CD4-positive, alpha-beta T cell (primary cell): ENCODE measurements around the gene WDFY3. TPM values are rescaled to one million over a fixed set of nuclear protein-coding genes. Genes with fewer than 3 reads are reported as not detected.

Experiments
- ATAC-seq: fragments of 200-7000 bp; cut with Tn5 transposase; one replicate; pipeline ENCODE4 v1.10.0; 2022; ENCODE audit warnings: mild to moderate bottlenecking; ENCODE audit not compliant: poor library complexity
- CTCF ChIA-PET: fragments of 350-600 bp; sonication (Branson Sonifier 250); formaldehyde crosslinking; loops from one replicate; lab custom pipeline; 2021; ENCODE audit warnings: antibody characterized with exemption, inconsistent platforms; lab: Charles Lee
- POLR2A ChIA-PET: fragments of 350-600 bp; sonication (Branson Sonifier 250); formaldehyde crosslinking; loops from one replicate; lab custom pipeline; 2021; ENCODE audit warnings: antibody characterized with exemption, inconsistent platforms; lab: Charles Lee
- DNase-seq, 14 experiments: peaks; one replicate each; pipeline ENCODE4 v3.0.0-alpha.2; 2013 to 2020; ENCODE audit warnings: mixed read lengths in 2 of 14
- H3K27ac ChIP-seq, 2 donors: one replicate each; pipeline versions ENCODE4 v1.5.1 to v1.7.0; 2013; ENCODE audit warnings: low read length in 2 of 2, low read depth in 1 of 2, mild to moderate bottlenecking in 1 of 2
- H3K27me3 ChIP-seq, 2 experiments: 1 replicate in 1 of 2; 2 replicates in 1 of 2; pipeline versions ENCODE4 v1.6.1 to v1.7.0; 2013; ENCODE audit warnings: low read length in 2 of 2, control low read depth in 1 of 2, mild to moderate bottlenecking in 1 of 2, moderate library complexity in 1 of 2; ENCODE audit not compliant: insufficient read depth in 2 of 2, control insufficient read depth in 1 of 2
- H3K36me3 ChIP-seq: one replicate; pipeline ENCODE4 v1.6.1; 2013; ENCODE audit warnings: low read length, control low read depth; ENCODE audit not compliant: insufficient read depth
- H3K4me1 ChIP-seq: one replicate; pipeline ENCODE4 v1.6.1; 2013; ENCODE audit warnings: low read length, control low read depth; ENCODE audit not compliant: insufficient read depth
- H3K4me3 ChIP-seq: one replicate; pipeline ENCODE4 v1.5.1; 2013; ENCODE audit warnings: mild to moderate bottlenecking, low read length, moderate library complexity
- H3K9me3 ChIP-seq, 2 experiments: 1 replicate in 1 of 2; 2 replicates in 1 of 2; pipeline versions ENCODE4 v1.6.1 to v1.7.0; 2013; ENCODE audit warnings: low read length in 2 of 2, mild to moderate bottlenecking in 2 of 2, control low read depth in 1 of 2, moderate library complexity in 1 of 2; ENCODE audit not compliant: control insufficient read depth in 1 of 2, insufficient read depth in 1 of 2
- H3K27ac Mint-ChIP-seq: one replicate; pipeline ENCODE4 v1.8.0; 2020; ENCODE audit warnings: mixed read lengths
- H3K27me3 Mint-ChIP-seq: one replicate; pipeline ENCODE4 v1.8.0; 2021; ENCODE audit warnings: mixed read lengths
- H3K36me3 Mint-ChIP-seq: one replicate; pipeline ENCODE4 v1.8.0; 2021; ENCODE audit warnings: low read depth, mixed read lengths
- H3K4me1 Mint-ChIP-seq: one replicate; pipeline ENCODE4 v1.8.0; 2021; ENCODE audit warnings: low read depth, mixed read lengths
- H3K4me3 Mint-ChIP-seq: one replicate; pipeline ENCODE4 v1.8.0; 2020; ENCODE audit warnings: mild to moderate bottlenecking, mixed read lengths
- H3K9me3 Mint-ChIP-seq: one replicate; pipeline ENCODE4 v1.8.0; 2020; ENCODE audit warnings: mixed read lengths
- CTCF ChIP-seq: fragments of 200-600 bp; IDR thresholded peaks from one replicate; pipeline ENCODE4 v1.8.0; 2022; ENCODE audit warnings: antibody characterized with exemption, mild to moderate bottlenecking
- intact Hi-C, 2 experiments: fragments of 100-400 bp; cut with DNase I in 1 of 2; cut with micrococcal nuclease in 1 of 2; formaldehyde crosslinking; loops; one replicate each; pipeline versions ENCODE4 v1.15.1 to v1.9.0; 2023 to 2025; cut with DNase I, micrococcal nuclease
- total RNA-seq, 174 experiments: library from RNA in 2 of 174; stranded (reverse) in 2 of 174; gene quantifications; one replicate each; pipeline ENCODE4 v1.2.3 and lab custom pipeline; 2021 to 2026

The WDFY3 gene
- total RNA-seq, 2 experiments from 2014 or later = 0.60 to 0.75 TPM

DNA sequence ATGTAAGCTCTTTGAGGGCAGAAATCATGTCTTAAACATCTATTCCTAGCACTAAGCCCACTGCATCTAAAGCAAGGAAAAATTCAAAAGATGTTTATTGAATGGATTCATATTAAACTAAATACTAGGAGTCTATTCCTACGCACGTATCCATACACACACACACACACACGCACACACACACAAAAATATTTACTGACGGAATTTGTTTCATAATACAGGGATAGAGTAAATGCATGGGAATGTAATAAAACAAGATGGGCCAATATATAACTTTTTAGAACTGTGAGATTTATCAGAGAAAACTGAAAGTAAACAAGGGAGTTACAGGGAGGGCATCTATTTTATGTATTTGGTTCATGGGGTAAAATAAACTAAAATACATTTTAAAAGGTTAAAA, 57.6 kb downstream of the WDFY3 start:
- CTCF ChIA-PET = interaction anchor here (0.9 kb wide), 1 partner anchor 19 kb away, joined by 3 read pairs; no protein-coding TSS in a partner anchor
- Mint-ChIP-seq H3K4me3 (no peak overlapping the region), H3K9me3 (peaks cover 2% of the 10 kb centered on the region), H3K27me3 (no peaks in the 10 kb centered on the region), H3K27ac (no peak overlapping the region), H3K36me3 (no peaks in the 10 kb centered on the region), H3K4me1 (no peaks in the 10 kb centered on the region)
- H3K27me3 ChIP-seq = no peaks in the 10 kb centered on the region
- H3K4me1 ChIP-seq = no peaks in the 10 kb centered on the region
- no peak overlapping the region for H3K4me3 ChIP-seq
- H3K27ac ChIP-seq = no peak overlapping the region
- no peaks in the 10 kb centered on the region for H3K36me3 ChIP-seq
- intact Hi-C loops = no loop called here
- POLR2A ChIA-PET = no interaction called here
- H3K9me3 ChIP-seq = no peaks in the 10 kb centered on the region
- TF ChIP-seq CTCF = no peak
- no peak for ATAC-seq
- no peak for DNase-seq

DNA sequence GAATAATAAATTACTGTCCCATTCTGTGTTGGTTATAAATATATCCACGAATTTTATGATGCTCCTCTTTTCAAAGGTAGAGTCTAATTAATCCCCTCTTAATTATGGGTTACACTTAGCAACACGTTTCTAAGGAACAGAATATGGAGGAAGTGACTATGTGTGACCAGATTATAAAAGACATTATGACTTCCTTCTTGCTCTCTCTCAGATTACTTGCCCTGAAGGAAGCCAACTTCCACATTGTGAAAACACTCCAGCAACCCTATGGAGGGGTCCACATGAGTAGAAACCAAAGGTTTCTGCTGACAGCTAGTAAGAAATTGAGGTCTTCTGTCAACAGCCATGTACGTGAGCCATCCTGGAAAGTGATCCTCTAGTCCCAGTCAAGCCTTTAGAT, 59.3 kb downstream of the WDFY3 start:
- CTCF ChIA-PET = no interaction called here
- H3K36me3 Mint-ChIP-seq = no peaks in the 10 kb centered on the region
- DNase-seq (no peak), ATAC-seq (no peak)
- no peak overlapping the region for H3K4me3 Mint-ChIP-seq
- Histone ChIP-seq H3K4me3 (no peak overlapping the region), H3K27me3 (no peaks in the 10 kb centered on the region), H3K27ac (no peak overlapping the region), H3K36me3 (no peaks in the 10 kb centered on the region), H3K9me3 (no peaks in the 10 kb centered on the region), H3K4me1 (no peaks in the 10 kb centered on the region)
- H3K9me3 Mint-ChIP-seq = no peaks in the 10 kb centered on the region
- intact Hi-C loops = no loop called here
- no peak for TF ChIP-seq CTCF
- H3K27me3 Mint-ChIP-seq = no peaks in the 10 kb centered on the region
- POLR2A ChIA-PET = no interaction called here
- H3K4me1 Mint-ChIP-seq = no peaks in the 10 kb centered on the region
- H3K27ac Mint-ChIP-seq = no peak overlapping the region

DNA sequence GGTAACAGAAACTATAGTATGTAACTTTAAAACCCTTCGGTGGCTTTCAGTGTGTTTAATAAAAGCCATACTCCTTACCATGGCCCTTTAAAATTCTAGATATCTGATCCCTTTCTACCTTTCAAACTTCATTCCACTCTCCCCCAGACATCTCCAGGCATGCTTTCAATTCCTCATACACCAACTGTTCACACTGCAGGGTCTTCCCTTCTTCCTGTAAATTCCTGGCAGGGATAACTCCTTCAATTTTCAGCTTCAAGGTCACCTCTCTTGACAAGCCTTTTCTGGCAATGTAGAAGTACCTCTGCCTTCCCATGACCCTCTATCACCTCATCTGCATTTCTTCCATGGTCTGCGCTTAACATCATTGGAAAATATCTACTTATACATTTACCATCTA, 60.8 kb downstream of the WDFY3 start:
- ATAC-seq (no peak), DNase-seq (no peak)
- Histone ChIP-seq H3K4me1 (no peaks in the 10 kb centered on the region), H3K27ac (no peak overlapping the region), H3K4me3 (no peak overlapping the region), H3K9me3 (no peaks in the 10 kb centered on the region), H3K27me3 (no peaks in the 10 kb centered on the region), H3K36me3 (no peaks in the 10 kb centered on the region)
- H3K27me3 Mint-ChIP-seq = no peaks in the 10 kb centered on the region
- no peak for TF ChIP-seq CTCF
- H3K4me3 Mint-ChIP-seq = no peak overlapping the region
- ChIA-PET CTCF (no interaction called here), POLR2A (no interaction called here)
- no peaks in the 10 kb centered on the region for H3K36me3 Mint-ChIP-seq
- intact Hi-C loops = no loop called here
- no peaks in the 10 kb centered on the region for H3K4me1 Mint-ChIP-seq
- no peaks in the 10 kb centered on the region for H3K9me3 Mint-ChIP-seq
- no peak overlapping the region for H3K27ac Mint-ChIP-seq
